Measurements from ENCODE around the gene GATA6. TPM values are rescaled to one million over a fixed set of nuclear protein-coding genes. Genes with fewer than 3 reads are reported as not detected.

GATA6 gene
- total and polyA plus RNA-seq, 2 of the 8 experiments (the other 6 are each of a cell fraction or from before 2014, with no cell fraction given): 0.09 TPM; not detected in 1

GRCh38 chr18:22188559-22189267, 19.3 kb downstream of the GATA6 start:
- H2BK5ac ChIP-seq (ENCODE audit: low read depth, low read length): no peak overlapping the region
- H3K4me1 ChIP-seq (replicated peaks in 1 of 4; ENCODE audit: control insufficient read depth in 3 of 4, insufficient read depth in 4 of 4, low read length in 3 of 4): 0 out of 7 replicates have a peak, but pooled peaks cover 0 to 3% (median 0%) of the 10 kb centered on the region in 4 experiments
- no peak overlapping the region for H4K91ac ChIP-seq (replicated peaks; ENCODE audit: insufficient read length, low read length)
- H3K36me3 ChIP-seq (ENCODE audit: control insufficient read depth in 2 of 4, insufficient read depth in 4 of 4, low read length in 3 of 4): no peaks in the 10 kb centered on the region
- H2BK20ac ChIP-seq (ENCODE audit: low read length): no peak overlapping the region
- ChIA-PET POLR2A (ENCODE audit: partially characterized antibody) (no interaction called here), CTCF (ENCODE audit: partially characterized antibody) (interaction anchor here (0.9 to 1.2 kb wide), 2 partner anchors 9 to 175 kb away, joined by 3 read pairs; no protein-coding TSS in a partner anchor)
- no peak overlapping the region for H3K14ac ChIP-seq (ENCODE audit: insufficient read length)
- no peak overlapping the region for H2BK15ac ChIP-seq (ENCODE audit: low read length)
- H2AFZ ChIP-seq (ENCODE audit: low read length): no peak overlapping the region
- 93% methylated on average over 11 of the region's 11 CpGs; no CpG with 5 or more reads in 1 of the 2 experiments for WGBS, 2 experiments (ENCODE audit: extremely low coverage in 1 of 2, insufficient coverage in 1 of 2, insufficient read length in 1 of 2, insufficient replicate concordance in 2 of 2, low coverage in 1 of 2, low lambda C conversion rate in 2 of 2, missing lambda C conversion rate in 1 of 2)
- H3K79me1 ChIP-seq (ENCODE audit: low read depth, low read length): no peaks in the 10 kb centered on the region
- DNase-seq (ENCODE audit: low read depth in 1 of 2, low spot score in 2 of 2): no peak
- FAIRE-seq: no peak
- H3K27me3 ChIP-seq (replicated peaks in 1 of 4; ENCODE audit: control insufficient read depth in 3 of 4, extremely low read depth in 1 of 4, insufficient read depth in 3 of 4, low read length in 3 of 4): peaks cover 0 to 4% (median under 1%) of the 10 kb centered on the region in 4 experiments; a peak in 3 of 7 replicates
- H3K23me2 ChIP-seq (ENCODE audit: low read depth, low read length): no peaks in the 10 kb centered on the region
- H2BK12ac ChIP-seq (ENCODE audit: low read depth, low read length): no peak overlapping the region
- H3K4ac ChIP-seq (replicated peaks; ENCODE audit: insufficient read length, low read depth, low read length): no peak overlapping the region
- no peak overlapping the region for H2BK120ac ChIP-seq (replicated peaks; ENCODE audit: low read depth, low read length)
- H3K9me3 ChIP-seq (ENCODE audit: insufficient read depth in 2 of 2, low read depth in 1 of 2, low read length in 1 of 2): no peaks in the 10 kb centered on the region
- H3K23ac ChIP-seq (ENCODE audit: insufficient read length): no peak overlapping the region
- no peaks in the 10 kb centered on the region for H4K20me1 ChIP-seq (replicated peaks in 1 of 2; ENCODE audit: control insufficient read depth in 1 of 2, insufficient read depth in 2 of 2, low read length in 2 of 2)
- no peak overlapping the region for H2AK5ac ChIP-seq (ENCODE audit: low read depth, low read length)
- no peak overlapping the region for H3K4me3 ChIP-seq (ENCODE audit: extremely low read depth in 1 of 4, insufficient read depth in 2 of 4, low read depth in 3 of 4, low read length in 4 of 4)
- no peak overlapping the region for H4K8ac ChIP-seq (ENCODE audit: extremely low read depth, insufficient read depth, low read length)
- no peaks in the 10 kb centered on the region for H3K79me2 ChIP-seq (ENCODE audit: control insufficient read depth in 1 of 2, insufficient read depth in 2 of 2, low read length in 2 of 2)
- H4K5ac ChIP-seq (ENCODE audit: insufficient read length, low read depth, low read length): no peak overlapping the region
- H3K4me2 ChIP-seq (ENCODE audit: insufficient read depth in 1 of 2, low read depth in 2 of 2, low read length in 2 of 2): no peak overlapping the region
- H3K9ac ChIP-seq (replicated peaks in 1 of 4; ENCODE audit: extremely low read depth in 1 of 4, low read depth in 3 of 4, low read length in 3 of 4): no peak overlapping the region
- no peak overlapping the region for H3K56ac ChIP-seq (replicated peaks; ENCODE audit: insufficient read length, low read depth, low read length)
- no peak overlapping the region for H3K27ac ChIP-seq (ENCODE audit: low read depth, low read length)
- no peak overlapping the region for H3K18ac ChIP-seq (ENCODE audit: extremely low read depth, low read length)
- TF ChIP-seq SIRT6 (IDR thresholded peaks at IDR 0.05; ENCODE audit: low read length): no peak
- no peak for TF ChIP-seq KDM1A (IDR thresholded peaks at IDR 0.05; ENCODE audit: borderline replicate concordance, low read length)
- TF ChIP-seq CEBPB (IDR thresholded peaks at IDR 0.05; ENCODE audit: low read depth, low read length): no peak
- no peak for TF ChIP-seq GABPA (IDR thresholded peaks at IDR 0.05; ENCODE audit: borderline replicate concordance, insufficient read depth, low read length)
- no peak for TF ChIP-seq CHD2 (IDR thresholded peaks at IDR 0.05; ENCODE audit: low read length)
- no peak for TF ChIP-seq ZNF274 (IDR thresholded peaks at IDR 0.05; ENCODE audit: borderline replicate concordance, extremely low read depth, low read length)
- TF ChIP-seq FOSL1 (IDR thresholded peaks at IDR 0.05; ENCODE audit: insufficient read depth, low read depth, low read length): no peak
- no peak for TF ChIP-seq CBX8 (IDR thresholded peaks at IDR 0.05; ENCODE audit: borderline replicate concordance, low read depth, low read length)
- no peak for TF ChIP-seq SP1 (IDR thresholded peaks at IDR 0.05; ENCODE audit: low read depth, low read length)
- TF ChIP-seq MAX (IDR thresholded peaks at IDR 0.05): no peak
- no peak for TF ChIP-seq TEAD4 (IDR thresholded peaks at IDR 0.05; ENCODE audit: low read depth, low read length)
- TF ChIP-seq SIN3A (conservative IDR thresholded peaks at IDR 0.05 in 1 of 2, IDR thresholded peaks at IDR 0.05 in 1 of 2; ENCODE audit: low read depth in 1 of 2, low read length in 2 of 2): no peak
- no peak for TF ChIP-seq SP2 (IDR thresholded peaks at IDR 0.05; ENCODE audit: low read length)
- no peak for TF ChIP-seq EGR1 (IDR thresholded peaks at IDR 0.05; ENCODE audit: borderline replicate concordance, low read depth, low read length)
